Tibial artery (tissue), 4 donors: ENCODE data around the gene HACD4.

ENCODE experiments used
- DNase-seq, 2 donors: peaks; one replicate each; pipeline ENCODE4 v3.0.0-alpha.2; 2019
- H3K27ac ChIP-seq, 2 donors: fragments of 200-600 bp; sonication (generic) in 1 of 2; 1 replicate in 1 of 2; 2 replicates in 1 of 2; pipeline ENCODE4 v1.5.1; 2018 to 2019; ENCODE audit warnings: mild to moderate bottlenecking in 1 of 2
- H3K27me3 ChIP-seq, 2 donors: fragments of 200-600 bp; sonication (generic) in 1 of 2; one replicate each; pipeline versions ENCODE4 v1.5.1 to v1.6.0; 2016 to 2019
- H3K36me3 ChIP-seq, 3 donors: fragments of 200-600 bp; sonication (generic) in 2 of 3; one replicate each; pipeline ENCODE4 v1.5.1; 2016 to 2019; ENCODE audit warnings: mild to moderate bottlenecking in 2 of 3
- H3K4me1 ChIP-seq, 4 donors: fragments of 200-600 bp; sonication (generic) in 2 of 4; 1 replicate in 3 of 4; 2 replicates in 1 of 4; pipeline ENCODE4 v1.5.1; 2016 to 2019
- H3K4me3 ChIP-seq, 2 donors: fragments of 200-600 bp; sonication (generic) in 1 of 2; 1 replicate in 1 of 2; 2 replicates in 1 of 2; pipeline ENCODE4 v1.5.1; 2018 to 2019; ENCODE audit warnings: mild to moderate bottlenecking in 2 of 2
- H3K9me3 ChIP-seq, 3 donors: fragments of 200-600 bp; sonication (generic) in 1 of 3; one replicate each; pipeline ENCODE4 v1.5.1; 2016 to 2019
- intact Hi-C: fragments of 100-400 bp; cut with DNase I; formaldehyde crosslinking; loops from one replicate; pipeline ENCODE4 v1.15.0; 2023; ENCODE audit warnings: low total_unique reads
- TF ChIP-seq, protein P1 (sequence below), 2 experiments: fragments of 200-600 bp in 1 of 2; fragments of 450-650 bp in 1 of 2; IDR thresholded peaks; one replicate each; pipeline ENCODE4 v1.5.1; 2017 to 2019; ENCODE audit warnings: antibody characterized with exemption in 2 of 2, mild to moderate bottlenecking in 1 of 2, moderate library complexity in 1 of 2

The HACD4 gene

GRCh38 chr9:20989923-20990341, 41.5 kb downstream of the HACD4 start:
- intact Hi-C loops, result no loop called here
- TF ChIP-seq, protein P1, sequence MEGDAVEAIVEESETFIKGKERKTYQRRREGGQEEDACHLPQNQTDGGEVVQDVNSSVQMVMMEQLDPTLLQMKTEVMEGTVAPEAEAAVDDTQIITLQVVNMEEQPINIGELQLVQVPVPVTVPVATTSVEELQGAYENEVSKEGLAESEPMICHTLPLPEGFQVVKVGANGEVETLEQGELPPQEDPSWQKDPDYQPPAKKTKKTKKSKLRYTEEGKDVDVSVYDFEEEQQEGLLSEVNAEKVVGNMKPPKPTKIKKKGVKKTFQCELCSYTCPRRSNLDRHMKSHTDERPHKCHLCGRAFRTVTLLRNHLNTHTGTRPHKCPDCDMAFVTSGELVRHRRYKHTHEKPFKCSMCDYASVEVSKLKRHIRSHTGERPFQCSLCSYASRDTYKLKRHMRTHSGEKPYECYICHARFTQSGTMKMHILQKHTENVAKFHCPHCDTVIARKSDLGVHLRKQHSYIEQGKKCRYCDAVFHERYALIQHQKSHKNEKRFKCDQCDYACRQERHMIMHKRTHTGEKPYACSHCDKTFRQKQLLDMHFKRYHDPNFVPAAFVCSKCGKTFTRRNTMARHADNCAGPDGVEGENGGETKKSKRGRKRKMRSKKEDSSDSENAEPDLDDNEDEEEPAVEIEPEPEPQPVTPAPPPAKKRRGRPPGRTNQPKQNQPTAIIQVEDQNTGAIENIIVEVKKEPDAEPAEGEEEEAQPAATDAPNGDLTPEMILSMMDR (IDR thresholded peaks at IDR 0.05), result no peak
- Histone ChIP-seq H3K4me1 (peaks cover 0 to 43% (median 21%) of the 10 kb centered on the region in 4 donors), H3K27ac (no peak overlapping the region), H3K9me3 (no peaks in the 10 kb centered on the region), H3K36me3 (peaks cover 0 to 12% (median 9%) of the 10 kb centered on the region in 3 donors), H3K4me3 (no peak overlapping the region), H3K27me3 (no peaks in the 10 kb centered on the region)
- DNase-seq, result peak; percentile 51 to 74

GRCh38 chr9:20988671-20989315, 42.6 kb downstream of the HACD4 start:
- Histone ChIP-seq H3K4me1 (peaks cover 0 to 52% (median 21%) of the 10 kb centered on the region in 4 donors), H3K27me3 (no peaks in the 10 kb centered on the region), H3K27ac (no peak overlapping the region), H3K36me3 (peaks cover 0 to 12% (median 9%) of the 10 kb centered on the region in 3 donors), H3K9me3 (no peaks in the 10 kb centered on the region), H3K4me3 (no peak overlapping the region)
- DNase-seq, result no peak
- intact Hi-C loops, result no loop called here
- TF ChIP-seq, protein P1 (IDR thresholded peaks at IDR 0.05), result no peak

DNA sequence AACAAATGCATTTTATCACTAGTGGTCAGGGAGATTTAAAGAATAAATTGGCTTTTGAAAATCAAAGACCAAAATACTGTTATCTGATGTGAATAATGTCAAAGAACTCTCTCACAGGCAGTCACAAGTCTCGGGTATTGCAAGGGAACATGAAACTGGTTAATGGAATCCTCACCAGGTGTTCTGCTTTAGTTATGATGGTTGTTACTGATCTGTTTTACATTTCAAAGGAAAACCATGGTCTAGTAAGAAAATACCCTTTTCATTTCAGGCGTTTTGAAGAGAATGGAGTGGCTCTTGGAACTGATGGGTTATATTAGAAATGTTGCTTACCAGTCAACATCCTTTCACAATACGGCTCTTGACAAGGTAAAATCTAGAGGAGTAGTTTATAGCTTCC, 43.4 kb downstream of the HACD4 start:
- intact Hi-C loops, result no loop called here
- TF ChIP-seq, protein P1 (IDR thresholded peaks at IDR 0.05), result no peak
- DNase-seq, result no peak
- H3K27me3 ChIP-seq, result no peaks in the 10 kb centered on the region
- H3K36me3 ChIP-seq, result peaks cover 0 to 12% (median 9%) of the 10 kb centered on the region in 3 donors
- H3K4me3 ChIP-seq, result no peak overlapping the region
- H3K4me1 ChIP-seq, result peaks cover 0 to 54% (median 21%) of the 10 kb centered on the region in 4 donors
- no peaks in the 10 kb centered on the region for H3K9me3 ChIP-seq
- H3K27ac ChIP-seq, result peak overlapping the region in 1 of 2 donors; percentile 6

DNA sequence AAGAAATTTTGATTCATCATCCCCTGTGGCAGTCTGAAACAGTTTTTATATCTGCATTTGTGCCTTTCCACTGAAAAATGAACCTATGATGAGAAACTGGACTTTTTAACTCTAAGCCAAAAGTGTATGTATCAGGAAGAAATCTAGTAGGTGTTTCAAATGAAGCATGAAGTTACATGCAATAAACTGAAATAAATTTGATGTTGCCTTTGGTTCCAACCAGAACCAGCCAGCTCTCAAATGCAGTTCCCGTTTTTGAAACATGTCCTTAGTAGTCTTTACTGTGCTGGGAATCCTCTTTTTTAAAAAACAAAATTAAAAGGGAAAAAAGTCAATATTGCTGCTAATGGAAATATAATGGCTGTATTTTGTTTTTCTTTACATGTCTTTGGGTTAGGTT, 43.9 kb downstream of the HACD4 start:
- no peak overlapping the region for H3K4me3 ChIP-seq
- H3K27me3 ChIP-seq, result no peaks in the 10 kb centered on the region
- peaks cover 0 to 12% (median 9%) of the 10 kb centered on the region in 3 donors for H3K36me3 ChIP-seq
- intact Hi-C loops, result no loop called here
- TF ChIP-seq, protein P1 (IDR thresholded peaks at IDR 0.05), result no peak
- H3K4me1 ChIP-seq, result peaks cover 0 to 60% (median 21%) of the 10 kb centered on the region in 4 donors
- H3K27ac ChIP-seq, result peak overlapping the region in 1 of 2 donors; percentile 6
- DNase-seq, result no peak
- H3K9me3 ChIP-seq, result no peaks in the 10 kb centered on the region

DNA sequence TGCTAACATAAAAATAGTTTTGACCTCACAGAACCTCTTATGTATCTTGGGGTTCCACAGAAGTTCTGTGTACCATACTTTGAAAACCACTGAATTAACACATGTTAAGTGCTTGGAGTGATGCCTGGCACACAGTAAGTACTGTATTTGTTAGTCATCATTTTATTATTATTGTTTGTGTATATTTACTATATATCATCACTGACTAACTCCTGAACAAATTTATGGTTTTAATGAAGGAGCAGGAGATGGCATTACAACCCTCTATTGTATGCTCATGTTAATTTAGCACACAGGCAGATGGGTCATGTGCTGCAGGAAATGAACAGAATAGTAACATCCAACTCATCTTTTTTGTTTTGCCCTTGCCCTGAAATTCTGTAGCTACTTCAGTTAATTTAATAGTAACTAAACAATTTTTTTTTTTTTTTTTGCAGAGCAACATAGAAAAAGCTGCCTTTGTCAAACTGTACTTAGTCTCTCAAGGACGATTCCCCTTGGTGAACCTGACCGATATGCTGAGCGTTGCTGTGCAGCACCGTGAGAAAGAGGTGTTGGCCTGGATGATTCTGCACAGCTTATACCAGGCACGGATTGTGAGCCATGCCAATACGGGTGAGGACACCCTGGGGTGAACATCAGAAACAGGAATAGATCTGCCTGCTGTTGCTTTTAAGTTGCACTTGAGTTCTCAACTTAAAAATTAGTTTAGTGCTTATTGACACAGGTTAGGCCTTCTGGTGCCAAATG, 45.4 kb downstream of the HACD4 start:
- Histone ChIP-seq H3K36me3 (peaks cover 0 to 12% (median 9%) of the 10 kb centered on the region in 3 donors), H3K4me3 (no peak overlapping the region), H3K27me3 (no peaks in the 10 kb centered on the region), H3K27ac (peak overlapping the region in 1 of 2 donors; percentile 14), H3K4me1 (peaks cover 0 to 75% (median 26%) of the 10 kb centered on the region in 4 donors), H3K9me3 (no peaks in the 10 kb centered on the region)
- TF ChIP-seq, protein P1 (IDR thresholded peaks at IDR 0.05), result no peak
- DNase-seq, result no peak
- intact Hi-C loops, result no loop called here
